22Rv1 (cell line): ENCODE measurements around the gene ARL5C.

Source experiments
- H3K27ac ChIP-seq: fragments of 450-650 bp; 2 replicates; pipeline ENCODE4 v1.5.1; 2017
- CTCF ChIP-seq: fragments of 450-650 bp; IDR thresholded peaks from 2 replicates; pipeline ENCODE4 v1.5.1; 2017; ENCODE audit warnings: mild to moderate bottlenecking
- ZFX ChIP-seq: fragments of 450-650 bp; IDR thresholded peaks from 2 replicates; pipeline ENCODE4 v1.6.1; 2017; ENCODE audit warnings: antibody characterized with exemption, borderline replicate concordance

Gene ARL5C

GRCh38 chr17:39110435-39111136 lies 55.4 kb downstream of the ARL5C start:
- no peak overlapping the region for H3K27ac ChIP-seq
- TF ChIP-seq CTCF = no peak
- TF ChIP-seq ZFX = no peak

GRCh38 chr17:39108461-39109375 lies 57.2 kb downstream of the ARL5C start:
- H3K27ac ChIP-seq = no peak overlapping the region
- no peak for TF ChIP-seq CTCF

GRCh38 chr17:39107973-39108372 lies 58.0 kb downstream of the ARL5C start:
- TF ChIP-seq CTCF (peak; percentile 26; the same call in 1 of the 2 replicates), ZFX (no peak)
- H3K27ac ChIP-seq = no peak overlapping the region

GRCh38 chr17:39107155-39107554 lies 58.8 kb downstream of the ARL5C start:
- TF ChIP-seq ZFX (no peak), CTCF (no peak)
- H3K27ac ChIP-seq = no peak overlapping the region
